Activated CD4-positive, alpha-beta T cell treated with anti-CD3 and anti-CD28 coated beads for 48 hours (primary cell): ENCODE measurements around the gene ICAM4.
"Not testable (repeated sequence)": the region's sequence is repeated elsewhere in the genome, so short reads cannot be mapped to it uniquely, and the experiment has no call there.

Experiments
- DNase-seq: peaks from one replicate; pipeline ENCODE4 v3.0.0-alpha.2; 2020

ICAM4 gene

DNA sequence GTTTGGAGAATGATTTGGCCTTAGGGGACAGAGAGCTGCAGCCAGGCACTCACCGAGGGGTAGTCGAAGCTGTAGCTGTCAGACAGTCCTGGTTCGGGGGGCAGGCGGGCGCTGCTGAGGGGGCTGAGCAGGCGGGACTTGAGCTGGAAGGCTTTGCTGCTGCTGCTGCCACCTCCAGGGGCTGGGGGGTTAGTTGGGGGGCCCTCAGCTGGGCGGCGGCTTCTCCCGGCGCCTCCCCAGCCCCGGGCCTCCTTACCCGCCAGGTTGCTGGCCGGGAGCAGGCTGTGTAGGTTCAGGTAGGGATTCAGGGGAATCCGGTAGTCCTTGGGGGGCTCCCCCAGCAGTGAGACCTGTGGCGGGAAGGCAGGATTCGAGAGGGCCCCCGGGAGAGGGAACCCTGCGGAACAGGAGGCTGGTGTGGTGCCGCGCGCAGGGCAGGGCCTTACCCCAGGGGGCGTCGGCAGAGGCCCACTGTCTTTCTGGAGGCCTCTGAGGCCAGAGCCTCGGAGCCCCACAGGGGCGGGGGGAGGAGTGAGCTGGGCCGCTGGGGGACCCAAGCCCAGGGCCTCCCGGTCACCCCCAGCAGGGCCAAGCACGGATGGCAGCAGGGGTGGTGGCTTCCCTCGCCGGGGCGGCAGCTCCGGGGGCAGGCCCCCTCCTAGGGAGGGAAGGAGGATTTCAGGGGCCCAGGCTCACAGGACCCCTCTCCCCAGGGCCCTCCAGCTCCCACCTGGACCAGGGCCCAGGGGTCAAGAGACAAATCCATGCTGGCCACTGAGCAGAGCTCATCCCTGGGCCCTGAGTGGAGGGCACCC lies 34.1 kb downstream of the ICAM4 start:
- no peak for DNase-seq

DNA sequence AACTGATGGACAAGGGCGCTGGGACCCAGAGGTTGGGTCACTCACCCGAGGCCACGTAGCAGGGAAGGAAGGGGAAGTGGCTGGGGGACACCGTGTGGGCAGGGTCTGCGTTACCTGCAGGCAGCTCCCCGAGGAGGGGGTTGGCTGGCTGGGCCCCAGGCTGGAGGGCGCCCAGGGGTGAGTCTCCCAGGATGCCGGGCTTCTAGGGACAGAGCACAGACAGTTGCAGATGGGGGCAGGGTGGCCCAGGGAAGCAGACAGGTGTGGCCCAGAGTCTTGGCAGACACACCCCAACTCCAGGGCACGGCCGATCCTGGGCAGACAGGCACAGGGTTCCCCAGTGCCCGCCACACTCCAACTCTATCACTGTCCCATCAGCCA lies 34.7 kb downstream of the ICAM4 start:
- no peak for DNase-seq

DNA sequence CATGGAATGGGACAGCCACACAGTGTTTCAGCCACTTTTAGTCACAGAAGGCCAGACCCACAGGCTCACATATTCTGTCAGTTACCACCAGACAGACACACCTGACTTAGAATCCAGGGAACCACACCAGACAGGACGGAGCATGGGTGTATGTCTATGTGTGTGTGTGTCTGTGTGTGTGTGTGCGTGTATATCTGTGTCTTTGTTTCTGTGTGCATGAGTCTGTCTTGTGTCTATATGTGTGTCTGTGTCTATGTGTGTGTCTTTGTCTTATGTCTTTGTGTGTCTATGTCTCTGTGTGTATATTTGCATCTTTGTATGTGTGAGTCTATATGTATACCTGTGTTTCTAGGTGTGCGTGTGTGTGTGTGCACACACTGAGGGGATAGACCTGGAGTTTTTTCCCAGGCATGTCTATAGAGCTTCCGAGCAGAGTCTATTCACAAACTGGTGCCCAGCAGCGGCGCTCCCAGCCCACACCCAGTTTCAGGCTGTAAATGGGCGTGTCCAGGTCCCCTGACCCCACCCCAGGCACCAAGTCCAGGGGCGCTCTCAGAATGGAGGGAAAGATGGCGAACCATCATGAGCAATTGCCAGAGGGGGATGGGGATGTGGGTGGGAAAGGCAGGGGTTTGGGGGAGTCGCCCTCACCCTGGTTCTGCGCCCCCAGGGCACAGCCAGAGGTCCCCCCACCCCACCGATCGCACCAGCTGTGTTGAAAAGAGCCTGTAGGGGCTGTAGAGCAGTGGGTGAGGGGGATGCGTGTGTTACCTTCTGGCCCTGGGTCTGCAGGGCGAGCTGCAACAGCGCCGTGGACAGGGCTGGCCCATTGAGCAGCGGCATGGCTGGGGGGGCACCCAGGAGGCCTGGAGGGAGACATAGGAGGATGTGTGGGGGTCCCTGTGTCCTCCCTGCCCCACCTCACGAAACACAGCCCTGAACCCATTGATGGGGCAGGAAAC lies 35.4 kb downstream of the ICAM4 start:
- no peak for DNase-seq

- DNase-seq: no peak
Measured at GRCh38 chr19:10325732-10326131, 39.0 kb downstream of the ICAM4 start.

GRCh38 chr19:10327793-10328192 lies 41.0 kb downstream of the ICAM4 start:
- no peak for DNase-seq

DNA sequence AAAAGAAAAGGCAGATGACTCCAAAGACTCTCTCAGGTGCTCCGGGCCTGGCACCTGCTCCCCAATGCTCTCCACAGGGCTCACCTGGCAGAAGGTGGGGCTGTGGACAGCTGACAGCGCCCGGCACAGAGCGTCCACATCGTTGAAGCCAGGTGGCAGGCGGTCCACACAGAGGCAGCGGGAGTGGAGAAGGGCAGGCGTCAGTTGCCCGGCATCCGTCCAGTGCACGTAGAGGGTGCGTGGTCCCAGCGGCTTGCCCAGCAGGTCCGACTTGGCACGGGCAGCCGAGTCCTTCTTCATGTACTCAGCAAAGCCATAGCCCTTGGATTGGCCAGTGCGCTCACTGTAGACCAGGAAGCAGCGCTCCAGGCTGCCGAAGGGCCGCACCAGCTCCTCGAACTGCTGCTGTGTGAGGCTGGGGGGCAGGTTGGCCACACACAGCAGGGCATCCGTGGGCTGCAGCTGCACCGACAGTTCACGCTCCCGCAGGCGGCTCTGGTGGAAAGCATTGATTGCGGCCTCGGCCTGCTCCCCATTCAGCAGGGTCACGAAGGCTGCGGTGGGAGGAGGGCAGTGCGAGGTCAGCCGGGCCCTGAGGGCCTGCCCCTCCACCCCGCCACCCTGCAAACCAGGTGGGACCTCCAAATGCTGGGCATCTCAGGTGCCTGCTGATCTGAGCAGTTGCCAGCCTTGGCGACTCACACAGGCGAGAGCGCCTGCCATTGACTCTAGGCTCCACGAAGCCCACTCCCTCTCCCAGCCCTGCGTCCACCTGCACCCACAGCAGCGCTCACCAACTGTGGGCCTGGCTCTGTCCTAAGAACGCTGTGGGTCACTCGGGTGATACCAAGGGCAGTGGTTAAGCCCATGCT lies 42.0 kb downstream of the ICAM4 start:
- no peak for DNase-seq

DNA sequence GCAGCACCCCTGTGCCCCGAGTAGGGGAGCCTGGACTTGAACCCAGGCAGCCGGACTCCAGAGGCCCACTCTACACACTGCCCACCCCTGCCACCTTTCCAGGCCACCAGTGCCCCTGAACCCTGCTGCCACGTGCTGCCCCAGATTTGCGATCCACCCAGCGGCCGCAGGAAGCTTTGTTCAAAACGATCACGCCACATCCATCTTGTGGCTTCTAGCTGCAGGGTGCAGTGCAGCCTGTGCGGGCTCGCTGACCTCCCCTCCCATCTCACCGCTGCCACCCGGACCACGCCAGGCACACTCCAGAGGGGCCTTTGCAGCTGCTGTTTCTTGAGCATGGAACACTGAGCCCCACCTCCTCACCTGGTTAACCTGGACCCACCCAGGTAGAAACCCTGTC lies 42.8 kb downstream of the ICAM4 start:
- no peak for DNase-seq

- no peak for DNase-seq
Measured at GRCh38 chr19:10332158-10332964, 45.6 kb downstream of the ICAM4 start.

DNA sequence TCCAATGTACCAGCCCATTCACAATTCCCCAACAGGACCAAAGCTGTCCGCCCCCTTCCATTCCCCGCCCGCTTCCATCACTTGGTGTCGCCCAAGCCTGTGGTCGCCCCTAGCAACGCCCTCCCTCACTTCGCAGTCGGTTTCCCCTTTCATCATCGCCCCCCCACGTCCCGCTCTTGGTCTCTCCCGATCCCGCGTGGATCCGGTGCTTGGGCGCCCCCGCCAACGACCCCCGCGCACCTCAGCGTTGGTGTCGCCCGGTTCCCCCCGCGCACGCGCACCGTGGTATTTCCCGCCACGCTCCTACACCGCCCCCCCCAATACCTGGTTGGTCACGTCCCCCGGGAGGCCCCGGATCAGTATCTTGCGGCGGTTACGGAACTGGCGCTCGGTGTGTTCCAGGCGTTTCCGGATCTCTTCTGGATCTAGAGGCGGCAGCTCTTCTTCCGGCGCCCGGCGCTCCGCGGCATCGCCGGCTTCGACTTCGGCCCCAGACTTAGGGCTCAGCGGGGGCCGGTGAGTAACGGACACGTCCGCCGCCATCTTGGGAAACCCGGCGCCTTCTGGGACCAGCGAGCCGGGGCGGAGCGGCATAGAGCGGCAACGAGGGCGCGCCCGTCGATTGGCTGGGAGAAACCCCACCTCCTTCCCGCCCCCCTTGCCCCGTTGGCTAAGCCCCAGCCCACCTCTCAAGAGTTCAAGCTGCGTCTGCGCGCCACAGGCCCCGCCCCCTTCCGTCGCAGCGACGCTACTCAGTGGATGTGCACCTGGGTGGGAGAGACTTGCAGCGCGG lies 46.4 kb downstream of the ICAM4 start, which contains the start of gene RAVER1:
Gene RAVER1, minus strand, starts transcription at position 565 of the 793 bp plus-strand sequence. Its CDS starts 22 bp downstream, at position 543.
- peak; percentile 99 for DNase-seq

GRCh38 chr19:10333758-10334587 lies 47.2 kb downstream of the ICAM4 start:
- no peak for DNase-seq

DNA sequence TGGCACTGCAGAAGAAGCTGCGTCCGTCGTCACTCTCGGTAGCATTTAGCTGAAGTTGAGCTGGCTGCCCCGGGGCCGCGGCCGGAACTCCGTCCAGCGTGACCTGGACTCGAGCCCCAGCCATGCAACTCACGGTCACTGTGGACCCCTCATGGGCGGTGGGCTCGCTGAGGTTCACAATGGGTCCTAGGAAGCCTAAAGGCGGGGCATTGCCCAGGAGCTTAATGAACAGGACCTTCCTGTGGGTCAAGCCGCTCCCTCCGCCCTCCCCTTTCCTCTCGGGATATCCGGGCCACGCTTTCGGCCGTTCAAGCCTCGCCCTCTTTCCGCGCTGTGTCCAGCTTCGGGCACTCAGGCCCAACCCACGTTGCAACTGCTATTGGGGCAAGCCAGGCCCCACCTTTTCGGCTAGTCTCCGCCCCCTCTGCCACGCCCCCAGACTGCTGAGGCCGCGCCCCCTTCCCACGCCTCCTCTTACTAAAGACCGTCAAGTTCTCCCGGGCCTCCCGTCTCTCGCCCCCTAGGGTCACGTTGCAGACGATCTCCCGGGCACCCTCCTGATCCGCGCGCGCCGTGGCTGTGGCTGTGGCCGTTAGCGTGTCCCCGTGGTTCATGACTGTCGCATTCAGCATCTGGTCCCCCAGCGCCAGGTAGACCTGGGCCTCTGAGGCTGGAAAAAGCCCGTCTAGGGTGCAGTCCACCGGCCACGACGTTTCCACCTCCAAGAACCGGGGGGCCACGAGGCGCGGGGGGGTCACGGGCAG lies 48.0 kb downstream of the ICAM4 start:
- DNase-seq: peak; percentile 82

DNA sequence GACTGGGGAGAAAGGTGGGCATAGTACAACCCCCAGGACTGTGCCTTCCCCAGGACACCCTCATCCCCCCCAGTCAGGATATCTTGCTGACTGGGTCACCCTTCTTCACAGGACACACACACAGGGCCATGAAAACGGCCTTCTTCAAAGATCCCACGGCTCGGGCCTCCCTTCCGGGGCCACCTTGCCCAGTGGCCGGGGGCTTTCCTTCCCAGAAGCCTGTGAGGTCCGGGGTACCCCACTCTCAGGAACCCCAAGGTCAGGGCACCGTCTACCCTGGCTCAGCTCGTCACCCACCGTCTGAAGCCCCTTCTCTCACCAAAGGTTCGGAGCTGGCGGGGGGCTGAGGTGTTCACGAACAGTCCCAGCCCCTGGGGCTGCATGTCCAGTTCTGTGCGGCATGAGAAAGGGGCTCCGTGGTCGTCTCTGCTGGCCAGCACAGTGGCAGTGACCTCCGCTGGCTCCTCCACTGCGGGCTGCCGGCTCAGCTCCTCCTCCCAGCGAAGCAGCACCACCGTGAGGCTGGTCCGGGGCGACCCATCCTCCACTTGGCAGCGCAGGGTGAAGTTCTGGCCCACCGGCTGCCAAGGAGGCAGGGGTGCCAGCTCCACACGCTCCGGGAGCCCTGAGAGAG lies 48.7 kb downstream of the ICAM4 start:
- DNase-seq: no peak

GRCh38 chr19:10336725-10337124 lies 50.0 kb downstream of the ICAM4 start:
- not testable (repeated sequence) for DNase-seq
